HG02623 (cell line): ENCODE results near the gene LRIG1.

Experiments used
- ATAC-seq: cut with Tn5 transposase; IDR thresholded peaks from one replicate; pipeline ENCODE4 v1.9.1; 2021; ENCODE audit warnings: moderate library complexity; ENCODE audit not compliant: unreplicated experiment

Gene LRIG1

DNA sequence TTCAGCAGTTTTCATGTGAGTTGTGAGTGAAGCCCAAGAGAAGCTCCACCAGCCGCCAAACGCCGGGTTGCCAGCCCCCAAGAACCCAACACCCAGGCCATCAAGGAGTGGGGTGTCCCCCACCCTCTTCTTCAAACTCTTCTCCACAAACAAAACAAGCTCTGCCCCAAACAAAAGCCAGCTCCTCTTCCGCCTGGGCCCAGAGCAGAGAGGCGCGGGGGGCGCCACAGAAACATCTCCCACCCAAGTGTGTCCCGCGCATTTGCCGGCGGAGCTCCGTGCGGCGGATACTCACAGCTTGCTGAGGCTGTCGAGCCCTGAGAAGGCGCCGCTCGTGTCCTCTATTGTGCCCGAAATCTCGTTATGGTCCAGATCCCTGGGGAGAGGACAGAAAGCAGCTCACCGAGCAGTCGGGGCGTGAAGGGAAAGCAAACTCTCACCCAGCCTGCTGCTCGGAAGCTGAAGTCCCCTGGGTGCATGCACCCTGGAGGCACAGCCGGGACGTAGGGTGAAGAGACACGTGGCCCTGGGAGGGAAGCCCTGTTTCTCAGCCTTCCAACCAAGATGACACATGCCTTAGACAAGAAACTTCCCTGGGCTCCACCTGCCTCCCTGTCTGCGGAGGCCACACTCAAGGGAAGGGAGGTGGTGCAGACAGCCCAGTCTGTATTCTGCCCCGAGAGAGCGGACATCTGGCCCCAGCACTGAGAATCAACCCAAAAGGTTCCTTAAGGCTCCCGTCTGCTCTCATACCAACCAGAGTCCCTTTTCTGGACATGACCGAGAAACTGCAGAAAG lies 95.7 kb downstream of the LRIG1 start:
- ATAC-seq = no peak

DNA sequence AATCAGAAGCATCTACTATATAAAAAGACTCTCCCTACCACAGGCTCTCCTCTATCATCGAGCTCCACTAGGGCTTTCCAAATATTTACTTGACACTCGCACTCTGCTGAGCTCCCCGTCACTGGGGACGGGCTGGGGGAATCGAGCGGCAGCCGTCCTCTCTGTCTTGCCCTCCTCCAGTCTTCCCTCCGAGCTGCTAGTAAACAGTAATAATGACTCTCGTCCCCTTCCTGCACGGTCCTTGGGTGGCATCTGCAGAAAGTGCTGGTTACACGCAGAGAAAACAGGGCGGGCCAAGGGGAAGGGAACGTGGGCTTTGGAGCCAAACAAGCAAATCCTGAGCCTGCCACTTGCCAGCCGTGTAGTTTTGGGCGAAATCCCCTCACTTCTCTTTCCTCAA lies 96.6 kb downstream of the LRIG1 start:
- no peak for ATAC-seq

DNA sequence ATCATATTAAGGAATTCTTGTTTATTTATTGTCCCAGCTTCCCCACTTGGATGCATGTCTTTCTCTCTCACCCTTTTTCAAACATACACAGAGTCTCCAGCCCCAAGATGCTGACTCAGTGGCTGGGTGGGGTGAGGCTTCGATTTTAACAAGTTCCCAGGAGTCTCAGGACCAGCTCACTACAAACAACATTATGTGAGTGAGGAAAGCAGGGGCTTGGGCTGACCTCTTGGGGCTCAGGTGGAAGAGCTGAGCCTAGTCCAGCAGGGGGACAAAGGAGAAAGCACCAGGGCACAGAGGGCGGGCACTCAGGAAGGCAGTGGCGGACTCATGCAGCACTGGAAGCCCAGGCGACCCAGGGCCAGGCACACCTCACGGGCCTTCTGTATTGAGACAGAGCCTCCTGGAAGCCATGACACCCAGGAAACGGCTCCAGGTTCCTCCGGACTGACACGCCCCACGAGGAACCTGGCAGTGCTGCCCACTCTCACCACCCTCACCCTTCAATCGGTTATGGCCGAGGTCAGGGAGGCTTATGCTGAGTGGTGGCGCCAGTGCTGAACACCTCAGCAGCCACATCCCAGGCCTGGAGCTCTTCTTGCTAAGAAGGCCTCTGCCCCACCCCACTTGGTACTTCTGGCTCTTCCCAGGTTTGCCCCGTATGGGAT lies 97.4 kb downstream of the LRIG1 start:
- ATAC-seq = no peak

DNA sequence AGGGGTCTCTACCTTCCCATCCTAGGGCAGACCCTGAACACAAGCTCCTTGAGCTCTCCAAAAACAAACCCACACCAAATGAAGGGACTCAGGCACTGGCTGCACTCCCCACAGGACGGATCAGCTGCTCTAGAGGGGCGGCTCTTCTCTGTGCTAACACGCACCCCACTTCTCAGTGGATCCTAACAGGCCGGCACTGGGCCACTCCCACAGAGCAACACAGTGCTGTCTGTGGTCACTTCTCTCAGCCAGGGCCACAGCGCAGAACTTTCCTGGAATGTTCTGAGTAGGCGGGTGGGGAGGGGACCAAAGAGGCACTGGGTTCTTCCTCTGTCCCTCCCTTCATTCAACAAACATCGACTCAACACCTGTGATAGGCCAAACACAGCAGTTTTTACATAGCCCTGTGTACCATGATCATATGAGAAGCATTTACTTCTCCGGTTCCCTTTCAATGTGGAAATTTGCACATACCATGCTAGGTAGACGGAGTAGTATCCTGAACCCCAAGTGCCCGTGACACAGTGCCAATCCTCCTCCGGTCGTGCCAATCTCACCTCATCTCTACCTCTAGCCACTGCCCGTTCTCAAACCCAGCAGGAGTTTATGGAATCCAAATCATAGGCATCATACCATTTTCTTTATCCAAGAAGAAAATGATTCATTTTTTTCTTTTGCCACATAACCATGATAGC lies 98.1 kb downstream of the LRIG1 start:
- ATAC-seq = no peak

DNA sequence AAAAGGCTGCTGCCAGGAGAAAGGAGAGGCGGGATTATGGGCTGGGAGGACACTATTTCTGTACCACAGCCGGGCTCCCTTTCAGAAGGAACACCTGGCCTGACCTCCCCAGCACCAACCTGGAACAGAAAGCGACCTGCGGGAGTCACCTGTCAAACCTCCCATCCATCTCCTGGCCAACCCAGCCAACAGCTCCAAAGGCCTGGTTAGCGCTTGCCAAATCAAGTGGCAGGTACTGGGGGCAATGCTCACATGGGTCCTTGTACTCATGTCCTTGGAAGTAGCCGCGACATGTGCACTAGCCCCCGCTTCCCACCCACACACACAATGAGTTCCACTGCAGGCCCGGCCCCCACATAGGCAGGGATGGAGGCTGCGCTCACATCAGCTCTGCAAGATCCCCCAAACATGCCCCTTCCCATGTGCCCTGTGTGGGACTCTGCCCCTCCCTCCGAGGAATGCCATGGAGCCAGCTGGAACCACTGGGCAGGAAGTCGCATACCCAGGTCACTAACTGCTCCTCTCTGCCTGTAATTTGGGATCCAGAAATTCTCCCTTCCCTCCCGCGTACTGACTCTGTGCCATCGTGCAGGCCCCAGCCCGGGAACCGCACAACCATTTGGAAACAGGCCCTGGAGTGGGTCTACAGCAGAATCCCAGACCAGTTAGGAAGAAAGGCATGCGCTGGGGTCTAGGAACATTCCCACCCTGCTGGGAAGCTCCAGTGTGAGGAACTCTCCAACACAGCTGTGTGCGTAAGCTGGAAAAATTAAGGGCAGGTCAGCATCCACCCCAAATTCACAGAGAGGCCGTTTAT lies 98.9 kb downstream of the LRIG1 start:
- ATAC-seq = no peak

DNA sequence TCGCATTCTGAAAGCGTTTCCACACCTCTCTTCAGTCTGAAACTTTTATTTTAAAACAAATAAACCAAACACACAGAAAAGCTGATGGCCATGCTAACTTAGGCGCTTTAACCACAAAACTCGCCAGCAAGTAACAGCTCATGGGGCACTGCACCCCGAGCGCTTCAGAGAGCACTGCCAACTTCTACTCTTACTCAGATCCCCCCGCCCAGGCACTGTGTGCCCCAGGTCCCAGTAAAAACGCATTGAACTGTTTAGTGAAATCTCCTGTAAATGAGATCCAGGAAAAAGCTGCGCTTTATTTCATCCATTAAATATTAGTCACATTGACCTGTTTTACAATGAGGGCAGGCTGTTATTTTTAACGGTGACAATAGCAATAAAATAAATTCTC lies 99.7 kb downstream of the LRIG1 start:
- ATAC-seq = no peak

DNA sequence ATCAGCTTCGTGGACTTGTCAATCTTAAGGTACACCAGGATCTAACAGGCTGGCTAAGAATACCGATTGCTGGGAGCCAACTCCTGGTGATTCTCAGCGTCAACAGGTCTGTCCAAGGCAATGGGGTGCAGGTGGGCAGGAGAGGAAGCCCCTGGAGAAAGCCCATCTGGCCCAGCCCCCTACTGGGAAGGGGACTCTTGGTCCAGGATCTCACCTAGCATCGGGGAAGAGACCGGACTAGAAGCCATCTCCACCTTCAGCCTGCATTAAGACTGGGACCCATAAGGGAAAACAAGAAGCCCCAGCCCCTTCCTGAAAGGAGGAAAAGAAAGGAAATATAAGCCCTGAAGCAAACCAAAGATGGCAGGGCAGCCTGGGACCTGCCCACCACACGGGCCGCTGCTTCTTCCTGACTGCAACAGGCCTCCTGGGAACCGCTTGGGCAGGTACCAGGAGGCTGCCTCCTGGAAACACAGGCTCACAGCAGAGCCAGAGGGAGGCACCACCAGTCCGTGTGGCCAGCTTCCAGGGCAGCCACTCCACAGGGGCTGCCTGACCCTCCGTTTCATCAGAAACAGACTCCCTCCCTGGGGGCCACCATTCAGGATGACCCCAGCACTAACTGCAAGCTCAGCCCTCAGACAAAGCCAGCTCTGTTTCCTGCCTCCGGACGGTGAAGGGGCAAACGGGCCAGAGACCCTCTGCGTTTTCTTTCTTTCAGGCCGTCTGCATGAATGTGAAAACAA lies 100.2 kb downstream of the LRIG1 start:
- no peak for ATAC-seq

DNA sequence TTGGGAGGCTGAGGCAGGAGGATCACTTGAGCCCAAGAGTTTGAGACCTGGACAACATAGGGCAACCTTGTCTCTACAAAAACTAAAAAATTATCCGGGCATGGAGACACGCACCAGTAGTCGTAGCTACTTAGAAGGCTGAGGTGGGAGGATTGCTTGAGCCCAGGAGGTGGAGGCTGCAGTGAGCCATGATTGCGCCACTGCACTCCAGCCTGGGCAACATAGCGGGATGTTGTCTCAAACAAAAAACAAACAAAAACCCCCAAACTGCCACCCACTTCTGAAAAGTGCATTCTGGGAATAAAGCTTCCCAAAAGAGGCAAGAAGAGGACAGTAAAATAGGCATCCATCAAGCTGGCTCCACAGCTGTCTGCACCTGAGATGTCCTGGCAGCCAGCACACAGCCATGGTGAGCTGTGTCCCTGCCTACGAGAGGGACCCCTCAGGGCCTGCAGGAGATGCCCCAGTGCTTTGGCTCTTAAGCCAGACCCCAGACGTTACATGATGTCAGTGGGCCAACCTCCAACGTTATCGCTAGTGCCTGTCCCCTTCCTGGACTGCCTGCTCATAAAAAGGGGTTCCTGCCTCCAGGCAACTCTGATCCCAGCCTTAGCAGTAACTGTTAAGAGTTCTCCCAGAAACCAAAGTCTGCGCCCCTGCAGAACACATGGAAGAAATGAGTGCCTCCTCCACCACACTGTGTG lies 101.1 kb downstream of the LRIG1 start:
- no peak for ATAC-seq

DNA sequence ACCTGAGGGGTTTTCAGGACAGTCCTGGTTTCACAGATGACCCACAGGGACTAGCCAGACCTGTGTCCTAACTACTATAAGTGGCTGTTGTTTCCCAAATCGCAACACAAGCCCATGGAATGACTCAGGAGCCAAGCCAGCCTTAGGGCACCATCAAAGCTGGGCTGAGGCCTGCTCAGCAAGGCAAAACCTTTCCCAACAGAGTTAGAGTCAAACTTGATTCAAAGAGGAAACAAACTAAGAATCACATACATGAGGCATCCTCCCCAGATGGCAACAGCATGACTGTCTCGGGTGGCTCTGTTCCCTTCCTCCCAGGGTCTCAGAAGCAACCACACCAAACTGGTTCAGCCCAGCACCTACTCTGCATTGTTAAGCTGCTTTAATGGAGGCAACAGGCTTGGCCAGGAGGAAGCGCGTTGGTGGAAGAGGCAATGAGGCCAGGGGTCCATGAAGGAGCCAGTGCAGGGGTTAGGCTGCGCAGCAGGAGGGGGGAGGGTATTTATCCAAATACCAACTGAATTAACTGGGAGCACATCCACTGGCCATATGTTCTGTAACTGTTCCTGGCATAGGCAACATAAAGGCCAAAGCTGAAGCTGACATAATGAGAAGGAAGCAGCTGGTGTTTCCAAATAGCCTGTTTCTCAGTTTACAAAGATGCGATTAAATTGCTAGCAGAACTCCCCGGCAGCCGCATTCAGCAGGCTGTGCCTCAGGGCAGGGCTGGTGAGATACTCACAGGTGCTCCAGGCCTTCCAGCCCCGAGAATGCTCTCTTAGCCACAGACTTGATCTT lies 102.4 kb downstream of the LRIG1 start:
- ATAC-seq = no peak

DNA sequence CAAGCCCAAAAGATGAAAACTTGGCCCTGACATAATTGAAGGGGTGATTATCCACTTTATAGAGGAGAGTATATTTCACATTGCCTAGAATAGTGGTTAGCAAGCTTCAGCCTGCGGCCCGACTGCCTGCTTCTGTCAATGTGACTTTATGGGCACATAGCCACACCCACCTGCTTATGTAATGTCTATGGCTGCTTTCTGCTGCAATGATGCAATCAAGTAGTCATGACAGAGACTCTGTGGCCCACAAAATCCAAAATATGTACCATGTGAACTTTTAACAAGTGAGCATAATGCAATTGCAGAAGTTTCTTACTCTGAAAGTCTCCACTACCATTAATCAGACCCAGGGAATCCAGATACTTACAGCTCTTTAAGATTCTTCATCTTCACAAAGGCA lies 103.1 kb downstream of the LRIG1 start:
- no peak for ATAC-seq

DNA sequence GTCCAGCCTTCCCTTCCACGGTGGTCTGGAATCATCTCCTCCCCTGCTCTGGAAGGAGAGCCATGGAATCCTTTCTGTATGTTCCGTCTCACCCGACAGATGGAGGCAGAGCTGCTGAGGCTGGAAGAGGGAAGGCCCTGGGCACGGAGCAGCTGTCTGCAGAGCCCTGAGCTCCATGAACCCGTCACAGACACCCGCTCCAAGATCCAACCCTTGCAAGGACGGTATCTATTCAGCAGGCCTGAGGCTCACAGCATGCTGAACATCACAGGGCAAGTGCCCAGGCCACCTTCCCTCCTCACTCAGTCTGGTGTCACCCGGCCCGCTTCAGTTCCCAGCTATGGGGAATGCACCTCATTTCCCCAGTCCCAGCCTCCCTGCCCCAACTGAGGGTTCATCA lies 103.9 kb downstream of the LRIG1 start:
- ATAC-seq = no peak

DNA sequence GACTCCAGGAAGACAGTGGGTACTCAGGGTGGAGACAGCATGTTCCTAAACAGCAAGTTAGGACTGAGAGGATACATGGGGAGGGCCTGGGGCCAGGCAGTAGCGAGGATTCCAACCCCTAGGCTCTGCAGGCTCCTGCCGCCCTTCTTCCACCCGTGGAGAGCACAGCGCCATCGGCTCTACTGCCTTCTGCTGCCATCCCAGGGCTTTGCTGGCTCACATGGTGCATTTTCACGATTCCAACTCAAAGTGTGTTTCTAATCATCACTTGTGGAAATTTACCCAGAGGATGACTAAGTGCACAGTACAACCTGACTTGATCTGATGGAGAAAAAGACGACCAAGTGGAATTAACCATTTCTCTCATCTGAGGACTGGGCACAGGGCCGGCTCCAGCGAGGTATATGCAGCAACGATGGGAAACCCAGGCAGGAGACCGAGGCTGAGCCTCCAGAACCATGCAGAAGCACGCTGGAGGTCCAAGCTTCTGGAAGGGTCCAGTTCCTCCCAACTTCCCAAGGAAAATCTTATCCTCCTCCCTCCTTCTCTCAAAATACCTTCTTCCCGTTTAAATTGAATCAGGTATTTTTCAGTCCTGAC lies 104.6 kb downstream of the LRIG1 start:
- ATAC-seq = no peak

DNA sequence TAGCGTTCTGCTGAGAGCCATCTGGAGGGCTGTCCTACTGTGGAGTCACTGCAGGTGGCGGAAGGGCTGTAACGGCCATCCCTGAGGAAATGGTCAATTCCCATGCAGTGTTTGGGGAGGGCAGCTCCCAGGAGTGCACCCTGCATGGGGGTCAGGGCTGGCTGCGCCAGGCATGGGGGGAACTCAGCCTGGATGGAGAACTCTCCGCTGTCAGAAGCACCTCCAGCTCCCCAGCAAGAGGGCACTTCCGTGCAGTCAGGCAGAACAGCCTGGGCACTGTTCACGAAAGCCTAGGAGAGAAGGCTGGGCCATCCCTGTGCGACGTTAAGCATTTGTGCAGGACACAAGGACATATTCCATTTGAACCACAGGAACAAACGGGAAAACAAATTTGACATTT lies 105.2 kb downstream of the LRIG1 start:
- no peak for ATAC-seq

DNA sequence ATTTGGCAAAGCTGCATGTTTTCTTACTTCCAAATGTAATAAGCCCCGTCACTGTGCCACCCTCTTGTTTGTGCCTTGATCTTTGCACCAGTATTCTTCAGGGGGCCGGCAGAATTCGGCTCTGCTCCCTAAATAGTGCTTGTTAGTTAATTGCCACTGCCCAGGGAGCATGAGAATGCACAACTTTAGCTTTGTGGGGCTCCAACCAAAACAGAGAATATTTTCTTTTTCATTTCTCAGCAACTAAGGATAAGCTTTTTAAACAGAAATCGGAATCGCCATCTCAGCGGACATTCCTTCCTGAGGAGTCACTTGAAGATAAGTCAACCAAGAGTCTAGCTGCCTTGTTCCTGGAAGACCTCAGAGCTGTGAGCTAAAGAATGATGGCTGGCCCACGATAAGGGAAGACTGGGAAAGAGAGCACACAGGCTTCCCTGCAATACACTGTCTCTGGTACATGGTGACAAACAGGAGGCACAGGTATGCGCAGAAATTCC lies 106.0 kb downstream of the LRIG1 start:
- no peak for ATAC-seq

DNA sequence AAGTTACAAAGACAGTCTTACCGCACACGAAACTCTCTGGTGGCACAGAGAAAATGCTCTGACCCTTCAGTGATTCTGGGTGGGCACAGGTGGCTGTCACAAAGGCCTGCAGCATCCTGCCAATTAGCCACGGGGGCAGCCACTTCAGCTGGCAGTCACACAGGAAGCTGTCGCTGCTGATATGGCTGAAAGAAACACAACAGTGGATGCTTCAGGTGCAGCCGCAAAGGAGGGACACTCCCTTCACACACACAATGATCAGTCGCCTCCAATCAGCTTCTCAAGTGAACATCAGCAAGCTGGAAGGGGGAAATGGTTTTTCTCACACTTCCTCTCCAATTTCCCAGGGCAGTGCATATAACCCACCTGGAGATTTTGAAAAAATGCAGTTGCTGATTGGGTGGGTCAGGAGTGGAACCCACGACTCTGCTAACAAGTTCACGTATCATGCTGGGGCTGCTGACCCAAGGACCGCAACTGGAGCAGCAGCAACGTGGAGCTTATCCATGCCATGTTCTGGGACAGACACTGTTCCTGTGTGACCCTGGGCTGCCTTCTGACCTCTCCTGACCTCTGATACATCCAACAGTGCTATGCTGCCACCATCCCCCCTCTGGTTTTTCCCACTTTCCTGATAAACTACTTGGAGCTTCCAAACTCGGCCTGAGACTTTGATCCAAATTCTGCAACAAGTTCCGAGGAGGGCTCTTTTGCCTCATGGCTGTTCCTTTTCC lies 106.6 kb downstream of the LRIG1 start:
- peak; percentile 82 for ATAC-seq

DNA sequence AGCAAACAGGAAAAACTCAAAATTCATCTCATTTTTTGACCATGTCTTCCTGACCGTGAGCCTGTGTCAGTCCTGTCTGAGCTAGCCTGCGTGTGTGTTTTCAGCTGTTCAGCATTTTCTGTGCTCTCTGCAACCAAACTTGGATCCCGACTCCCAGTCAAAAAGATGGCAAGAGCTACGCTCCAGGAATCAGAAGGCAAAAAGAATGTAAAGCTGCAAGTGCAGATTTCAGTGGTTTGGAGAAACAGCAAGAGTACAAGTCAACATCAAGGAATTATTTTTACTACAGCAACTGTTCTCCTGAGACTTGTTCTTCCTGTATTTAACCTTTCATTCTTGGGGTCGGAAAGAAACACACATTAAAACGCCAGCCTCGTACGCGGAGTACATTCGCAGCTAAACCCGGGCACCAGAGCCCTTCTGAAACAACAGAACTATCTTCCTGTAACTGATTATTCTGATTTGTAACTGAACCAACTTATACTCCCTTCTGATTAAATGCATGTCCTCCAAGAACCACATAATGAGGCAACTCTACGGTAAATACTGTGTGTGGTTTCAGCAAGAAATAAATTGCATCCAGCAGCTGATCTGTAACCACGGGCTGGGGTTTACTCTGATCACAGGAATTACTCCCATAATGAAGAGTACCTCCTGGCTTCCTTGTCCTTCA lies 107.4 kb downstream of the LRIG1 start:
- no peak for ATAC-seq

DNA sequence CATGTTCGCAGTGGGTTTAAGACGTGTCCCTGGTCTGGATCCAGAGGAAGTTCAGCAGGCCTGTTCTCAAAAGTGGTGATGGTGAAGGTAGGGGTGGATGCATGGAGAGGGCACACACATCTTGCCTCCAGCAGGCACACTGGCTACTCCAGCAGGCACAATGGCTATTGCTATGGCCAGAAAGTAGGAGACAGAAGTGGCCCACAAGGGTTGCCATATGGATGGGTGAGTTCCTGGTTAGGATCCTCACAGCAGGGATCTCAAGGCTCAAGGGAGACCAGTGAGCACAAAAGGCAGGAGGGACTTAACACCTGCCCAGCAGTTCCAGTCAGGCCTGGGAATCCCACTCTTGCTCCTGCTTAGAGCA lies 107.9 kb downstream of the LRIG1 start:
- no peak for ATAC-seq
